WERI-Rb-1 (cell line): ENCODE data around the gene CIRBP.

ENCODE experiments used
- DNase-seq: peaks from one replicate; pipeline ENCODE4 v3.0.0-alpha.2; 2020
- H3K27ac ChIP-seq: fragments of 250-450 bp; sonication (Bioruptor Pico); 2 replicates; pipeline ENCODE4 v1.5.1; 2020; ENCODE audit warnings: mild to moderate bottlenecking, moderate library complexity
- H3K27me3 ChIP-seq: fragments of 250-450 bp; sonication (Bioruptor Pico); 2 replicates; pipeline ENCODE4 v1.5.1; 2021; ENCODE audit warnings: mild to moderate bottlenecking, low read depth, moderate library complexity; ENCODE audit not compliant: insufficient read depth, severe bottlenecking
- H3K36me3 ChIP-seq: fragments of 250-450 bp; sonication (Bioruptor Pico); 2 replicates; pipeline ENCODE4 v1.5.1; 2020; ENCODE audit warnings: mild to moderate bottlenecking, moderate library complexity
- H3K4me3 ChIP-seq: 2 replicates; pipeline ENCODE4 v1.5.1; 2011; ENCODE audit warnings: low read depth, mild to moderate bottlenecking, control low read depth, low read length
- H3K9me3 ChIP-seq: fragments of 250-450 bp; sonication (Bioruptor Pico); 2 replicates; pipeline ENCODE4 v1.5.1; 2021; ENCODE audit warnings: mild to moderate bottlenecking, moderate library complexity; ENCODE audit not compliant: severe bottlenecking
- TF ChIP-seq, protein P1 (sequence below): IDR thresholded peaks from 2 replicates; pipeline ENCODE4 v1.5.1; 2011; ENCODE audit warnings: low read depth, mild to moderate bottlenecking, control low read depth, inconsistent platforms, low read length

CIRBP gene

GRCh38 chr19:1290703-1291651 lies 21.8 kb downstream of the CIRBP start:
- no peaks in the 10 kb centered on the region for H3K9me3 ChIP-seq
- H3K4me3 ChIP-seq, result no peak overlapping the region
- H3K36me3 ChIP-seq, result peaks cover 6% of the 10 kb centered on the region
- DNase-seq, result no peak
- TF ChIP-seq, protein P1, sequence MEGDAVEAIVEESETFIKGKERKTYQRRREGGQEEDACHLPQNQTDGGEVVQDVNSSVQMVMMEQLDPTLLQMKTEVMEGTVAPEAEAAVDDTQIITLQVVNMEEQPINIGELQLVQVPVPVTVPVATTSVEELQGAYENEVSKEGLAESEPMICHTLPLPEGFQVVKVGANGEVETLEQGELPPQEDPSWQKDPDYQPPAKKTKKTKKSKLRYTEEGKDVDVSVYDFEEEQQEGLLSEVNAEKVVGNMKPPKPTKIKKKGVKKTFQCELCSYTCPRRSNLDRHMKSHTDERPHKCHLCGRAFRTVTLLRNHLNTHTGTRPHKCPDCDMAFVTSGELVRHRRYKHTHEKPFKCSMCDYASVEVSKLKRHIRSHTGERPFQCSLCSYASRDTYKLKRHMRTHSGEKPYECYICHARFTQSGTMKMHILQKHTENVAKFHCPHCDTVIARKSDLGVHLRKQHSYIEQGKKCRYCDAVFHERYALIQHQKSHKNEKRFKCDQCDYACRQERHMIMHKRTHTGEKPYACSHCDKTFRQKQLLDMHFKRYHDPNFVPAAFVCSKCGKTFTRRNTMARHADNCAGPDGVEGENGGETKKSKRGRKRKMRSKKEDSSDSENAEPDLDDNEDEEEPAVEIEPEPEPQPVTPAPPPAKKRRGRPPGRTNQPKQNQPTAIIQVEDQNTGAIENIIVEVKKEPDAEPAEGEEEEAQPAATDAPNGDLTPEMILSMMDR, result no peak
- no peak overlapping the region for H3K27ac ChIP-seq
- H3K27me3 ChIP-seq, result no peaks in the 10 kb centered on the region

GRCh38 chr19:1291761-1292418 lies 22.8 kb downstream of the CIRBP start:
- no peak for DNase-seq
- Histone ChIP-seq H3K27me3 (no peaks in the 10 kb centered on the region), H3K27ac (no peak overlapping the region), H3K4me3 (no peak overlapping the region), H3K36me3 (peaks cover 9% of the 10 kb centered on the region), H3K9me3 (no peaks in the 10 kb centered on the region)
- TF ChIP-seq, protein P1, result no peak

- TF ChIP-seq, protein P1, result no peak
- no peak for DNase-seq
- H3K27ac ChIP-seq, result no peak overlapping the region
- H3K9me3 ChIP-seq, result no peaks in the 10 kb centered on the region
- no peaks in the 10 kb centered on the region for H3K27me3 ChIP-seq
- peaks cover 9% of the 10 kb centered on the region for H3K36me3 ChIP-seq
- no peak overlapping the region for H3K4me3 ChIP-seq
Observed at GRCh38 chr19:1292419-1293151, 23.5 kb downstream of the CIRBP start.

DNA sequence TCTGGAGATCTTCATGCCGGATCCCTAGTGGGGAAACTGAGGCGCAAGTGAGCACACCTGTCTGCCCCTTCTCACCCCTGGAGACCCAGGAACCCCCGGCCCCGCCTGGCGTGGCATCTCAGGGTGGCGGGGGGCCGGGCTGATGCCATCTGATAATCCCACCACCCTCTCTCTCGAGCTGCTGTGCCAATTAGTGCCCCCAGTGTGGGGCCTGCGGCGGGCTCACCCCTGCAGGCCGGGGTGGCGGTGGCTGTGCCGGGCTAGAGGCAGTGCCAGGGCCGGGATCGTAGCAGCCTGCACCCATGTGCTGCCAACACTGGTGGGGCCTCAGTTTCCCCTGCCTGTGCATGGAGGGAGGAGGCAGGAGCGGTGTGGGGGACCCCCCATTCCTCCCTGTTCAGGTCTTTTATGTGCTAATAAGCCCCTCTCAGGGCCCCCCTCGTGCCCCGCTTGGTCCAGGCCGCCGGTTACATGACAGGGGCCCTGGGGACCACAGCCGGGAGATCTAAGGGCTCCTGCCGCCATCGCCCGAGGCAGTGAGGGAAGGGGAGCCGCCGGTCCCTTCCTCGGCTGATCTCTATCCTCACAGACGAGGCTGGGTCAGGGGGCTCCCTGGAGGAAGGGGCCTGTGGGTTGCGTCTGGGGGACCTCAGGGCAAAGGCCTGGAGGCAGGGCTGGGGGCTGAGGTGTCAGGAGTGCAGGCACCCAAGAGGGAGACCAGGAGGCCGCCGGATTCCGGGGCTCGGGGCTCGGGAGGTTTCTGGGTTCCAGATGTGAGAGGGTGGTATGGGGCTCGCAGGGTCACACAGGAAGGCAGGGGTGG lies 24.9 kb downstream of the CIRBP start:
- H3K27me3 ChIP-seq, result no peaks in the 10 kb centered on the region
- H3K9me3 ChIP-seq, result no peaks in the 10 kb centered on the region
- TF ChIP-seq, protein P1, result no peak
- no peak overlapping the region for H3K4me3 ChIP-seq
- H3K27ac ChIP-seq, result no peak overlapping the region
- no peak for DNase-seq
- H3K36me3 ChIP-seq, result peaks cover 13% of the 10 kb centered on the region

DNA sequence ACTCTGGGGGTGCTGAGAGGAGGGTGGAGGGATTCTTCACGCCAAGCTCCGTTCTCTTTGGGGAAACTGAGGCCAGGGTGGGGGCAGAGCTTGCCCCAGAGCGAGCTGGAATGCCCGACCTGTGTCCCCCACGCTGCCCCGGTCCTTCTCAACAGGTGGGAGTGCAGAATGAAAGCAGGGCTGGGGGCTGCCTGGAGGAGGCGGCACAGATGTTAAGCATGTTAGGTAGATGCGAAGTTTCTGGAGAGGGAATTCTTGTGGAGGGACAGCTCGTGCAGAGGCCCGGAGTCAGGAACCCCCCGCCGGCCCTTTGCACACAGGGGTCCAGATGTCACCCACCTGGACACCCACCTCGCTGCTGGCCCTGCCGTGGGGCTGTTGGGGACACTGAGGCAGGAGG lies 25.6 kb downstream of the CIRBP start:
- TF ChIP-seq, protein P1, result no peak
- Histone ChIP-seq H3K27me3 (no peaks in the 10 kb centered on the region), H3K4me3 (no peak overlapping the region), H3K9me3 (no peaks in the 10 kb centered on the region), H3K27ac (no peak overlapping the region), H3K36me3 (peaks cover 13% of the 10 kb centered on the region)
- no peak for DNase-seq
